SIG-M5 (cell line): ENCODE data around the gene GSTA1.
"Not testable (repeated sequence)": the region's sequence is repeated elsewhere in the genome, so short reads cannot be mapped to it uniquely, and the experiment has no call there.

Experiments
- DNase-seq: peaks from one replicate; lab custom pipeline; 2025; lab: John Stamatoyannopoulos, UW

The GSTA1 gene

GRCh38 chr6:52803668-52804255 is at the start of gene GSTA1:
Gene GSTA1 (minus strand): TSS chr6:52803816. CDS start chr6:52799267, 4,549 bp downstream.
- not testable (repeated sequence) for DNase-seq

DNA sequence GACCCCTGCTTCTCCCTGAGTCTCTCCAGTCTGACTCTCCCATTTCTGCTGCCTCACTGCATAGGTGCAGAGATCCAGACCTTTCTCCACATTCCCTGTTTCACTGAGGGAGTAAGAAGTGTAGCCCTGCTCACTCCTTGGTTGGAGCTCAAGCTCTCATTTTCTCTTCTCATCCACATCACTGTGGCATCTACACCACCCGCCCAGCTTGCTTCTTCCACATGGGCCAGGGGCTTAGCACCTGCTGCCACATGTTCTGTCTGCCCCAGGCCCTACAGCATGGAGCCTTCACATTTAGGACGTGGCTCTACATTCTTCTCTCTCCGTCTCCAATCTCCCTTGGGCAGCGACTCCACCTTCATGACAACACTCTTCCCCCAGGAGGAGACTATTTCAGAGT is 45.5 kb upstream of the GSTA1 start:
- no peak for DNase-seq

GRCh38 chr6:52846002-52846401 is 42.4 kb upstream of the GSTA1 start:
- no peak for DNase-seq

DNA sequence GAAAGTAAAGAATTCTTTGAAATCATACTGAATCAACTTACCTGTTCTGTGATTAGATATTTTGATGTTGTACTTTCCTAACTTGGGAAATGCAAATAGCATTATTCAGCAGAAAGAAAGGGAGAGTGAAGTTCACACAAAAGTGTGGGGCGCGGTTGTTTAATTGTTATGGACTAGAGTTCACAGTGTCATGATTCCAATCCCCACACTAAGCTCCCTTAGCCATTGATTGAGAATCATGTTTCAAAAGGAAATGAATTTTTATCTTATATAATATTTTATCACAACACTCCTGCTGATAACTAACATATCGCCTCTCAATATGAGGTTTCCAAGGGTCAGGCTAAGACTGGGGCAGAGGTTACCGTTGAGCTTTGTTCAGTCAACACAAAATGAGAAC is 40.0 kb upstream of the GSTA1 start:
- no peak for DNase-seq

- DNase-seq = no peak
Observed at GRCh38 chr6:52840763-52841585, 37.4 kb upstream of the GSTA1 start, which contains the start of gene GSTA5. Gene GSTA5 (minus strand): TSS chr6:52840813.

DNA sequence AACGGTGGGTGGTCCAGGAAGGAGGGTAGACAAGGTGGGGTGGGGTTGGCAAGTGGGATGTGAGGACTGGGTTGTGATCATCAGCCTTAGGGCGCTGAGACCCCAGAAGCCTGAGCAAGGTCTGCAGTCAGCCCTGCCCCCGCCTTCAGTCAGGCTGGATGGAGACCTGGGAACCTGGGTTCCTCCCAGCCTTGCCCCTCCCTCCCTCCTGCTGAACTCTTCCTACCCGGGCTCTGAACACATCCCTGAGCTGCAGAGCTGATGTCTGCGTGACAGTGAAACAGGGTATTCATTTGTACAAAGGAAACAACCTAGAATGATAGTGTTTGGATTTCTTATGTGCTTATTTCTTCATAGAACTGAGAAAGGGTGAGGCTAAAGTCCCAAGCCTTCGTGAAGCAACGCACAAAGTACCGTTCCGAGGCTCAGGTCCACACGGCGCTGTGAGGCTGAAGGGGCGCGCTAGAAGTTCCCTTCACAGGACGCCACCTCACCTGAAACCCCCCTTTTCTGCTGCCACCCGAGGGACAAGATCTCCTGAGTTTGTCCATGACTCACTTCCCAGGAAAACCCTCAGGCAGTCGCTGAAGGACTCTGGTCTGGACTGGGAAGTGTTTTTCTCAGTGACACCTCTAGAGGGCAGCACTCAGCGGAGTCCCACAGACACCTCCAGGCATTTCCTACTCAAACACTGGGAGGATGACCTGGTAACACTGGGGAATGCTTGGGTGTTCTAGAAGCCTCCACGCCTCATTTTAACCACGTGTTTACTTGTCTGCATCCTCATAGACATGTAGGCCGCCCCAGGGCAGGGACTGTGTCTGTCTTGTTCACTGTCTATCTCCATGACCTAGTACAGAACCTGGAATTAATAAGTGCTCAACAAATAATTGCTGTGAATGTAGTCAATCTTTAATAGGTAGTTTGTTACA is 35.8 kb upstream of the GSTA1 start:
- no peak for DNase-seq

DNA sequence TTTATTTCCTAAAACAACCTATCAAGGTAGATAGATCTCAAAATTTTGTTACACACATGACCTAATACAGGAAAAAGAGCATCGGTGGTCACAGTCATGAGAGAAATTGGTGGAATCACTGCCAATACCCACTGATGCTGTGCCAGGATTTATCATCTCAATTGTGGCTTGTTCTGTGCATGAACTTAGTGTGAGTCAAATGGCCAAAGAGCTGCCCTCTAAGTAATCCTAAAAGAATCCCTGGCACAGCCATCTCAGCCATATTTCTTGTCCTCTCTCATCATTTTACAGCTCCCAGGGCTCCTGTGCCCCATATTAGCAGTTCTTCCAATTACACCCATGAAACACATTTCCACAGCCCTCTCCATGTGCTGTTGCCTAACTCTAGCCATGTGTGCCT is 30.9 kb upstream of the GSTA1 start:
- DNase-seq = no peak

- DNase-seq = not testable (repeated sequence)
Observed at GRCh38 chr6:52830869-52831268, 27.3 kb upstream of the GSTA1 start.

DNA sequence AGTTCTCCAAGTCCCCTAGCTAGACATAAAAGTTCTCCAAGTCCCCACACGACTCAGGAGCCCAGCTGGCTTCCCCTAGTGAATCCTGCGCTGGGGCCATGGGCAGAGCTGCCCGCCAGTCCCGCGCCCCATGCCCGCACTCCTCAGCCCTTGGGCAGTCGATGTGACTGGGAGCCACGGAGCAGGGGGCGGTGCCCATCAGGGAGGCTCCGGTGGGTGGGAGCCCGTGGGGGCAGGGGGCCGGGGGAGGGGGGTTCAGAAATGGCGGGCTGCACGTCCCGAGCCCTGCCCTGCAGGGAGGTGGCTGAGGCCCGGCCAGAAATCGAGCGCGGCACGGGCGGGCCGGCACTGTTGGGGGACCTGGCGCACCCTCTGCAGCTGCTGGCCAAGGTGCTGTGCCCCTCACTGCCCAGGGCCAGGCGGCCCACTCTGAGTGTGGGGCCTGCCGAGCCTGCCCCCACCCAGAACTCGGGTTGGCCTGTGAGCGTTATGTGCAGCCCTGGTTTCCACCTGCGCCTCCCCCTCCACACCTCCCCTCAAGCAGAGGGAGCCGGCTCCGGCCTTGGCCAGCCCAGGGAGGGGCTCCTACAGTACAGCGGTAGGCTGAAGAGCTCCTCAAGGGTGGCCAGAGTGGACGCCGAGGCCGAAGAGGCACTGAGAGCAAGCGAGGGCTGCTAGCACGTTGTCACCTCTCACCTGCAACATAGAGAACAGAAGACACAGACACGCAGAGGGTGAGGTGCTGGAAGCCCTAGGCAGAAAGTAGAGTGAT is 25.6 kb upstream of the GSTA1 start:
- no peak for DNase-seq

DNA sequence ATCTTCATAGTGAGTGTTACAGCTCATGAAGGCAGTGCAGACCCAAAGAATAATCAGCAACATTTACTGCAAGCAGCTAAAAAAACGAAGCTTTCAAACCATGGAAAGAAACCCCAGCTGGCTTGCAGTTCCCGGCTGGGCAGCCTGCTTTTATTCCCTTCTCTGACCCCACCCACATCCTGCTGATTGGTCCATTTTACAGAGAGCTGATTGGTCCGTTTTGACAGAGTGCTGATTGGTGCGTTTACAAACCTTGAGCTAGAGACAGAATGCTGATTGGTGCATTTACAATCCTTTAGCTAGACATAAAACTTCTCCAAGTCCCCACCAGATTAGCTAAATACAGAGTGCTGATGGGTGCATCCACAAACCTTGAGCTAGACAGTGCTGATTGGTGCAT is 25.0 kb upstream of the GSTA1 start:
- not testable (repeated sequence) for DNase-seq

GRCh38 chr6:52827073-52827783 is 23.6 kb upstream of the GSTA1 start:
- DNase-seq = not testable (repeated sequence)

- no peak for DNase-seq
Observed at GRCh38 chr6:52826513-52826912, 22.9 kb upstream of the GSTA1 start.

GRCh38 chr6:52825900-52826459 is 22.4 kb upstream of the GSTA1 start:
- not testable (repeated sequence) for DNase-seq

- DNase-seq = not testable (repeated sequence)
Observed at GRCh38 chr6:52825270-52825793, 21.7 kb upstream of the GSTA1 start.

- DNase-seq = no peak
Observed at GRCh38 chr6:52821842-52822241, 18.2 kb upstream of the GSTA1 start.

DNA sequence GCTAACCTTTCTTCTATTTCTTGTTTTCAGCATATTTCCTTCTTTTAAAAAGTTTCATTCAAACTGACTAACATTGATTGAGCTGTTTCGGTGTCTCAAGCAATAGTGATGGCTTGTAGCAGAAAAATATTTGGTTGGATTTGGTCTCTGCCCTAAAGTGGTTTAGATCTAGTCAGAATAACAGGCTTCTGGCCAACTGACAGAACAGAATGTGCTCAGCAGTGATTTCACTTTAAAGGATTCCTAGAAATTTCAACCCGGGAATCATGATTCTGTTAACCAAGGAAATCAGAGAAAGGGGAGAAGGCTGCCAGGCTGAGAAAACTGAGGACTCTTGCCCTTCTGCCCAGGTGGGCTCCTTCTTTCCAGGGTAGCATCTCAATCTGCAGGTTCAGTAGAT is 16.6 kb upstream of the GSTA1 start:
- DNase-seq = no peak

DNA sequence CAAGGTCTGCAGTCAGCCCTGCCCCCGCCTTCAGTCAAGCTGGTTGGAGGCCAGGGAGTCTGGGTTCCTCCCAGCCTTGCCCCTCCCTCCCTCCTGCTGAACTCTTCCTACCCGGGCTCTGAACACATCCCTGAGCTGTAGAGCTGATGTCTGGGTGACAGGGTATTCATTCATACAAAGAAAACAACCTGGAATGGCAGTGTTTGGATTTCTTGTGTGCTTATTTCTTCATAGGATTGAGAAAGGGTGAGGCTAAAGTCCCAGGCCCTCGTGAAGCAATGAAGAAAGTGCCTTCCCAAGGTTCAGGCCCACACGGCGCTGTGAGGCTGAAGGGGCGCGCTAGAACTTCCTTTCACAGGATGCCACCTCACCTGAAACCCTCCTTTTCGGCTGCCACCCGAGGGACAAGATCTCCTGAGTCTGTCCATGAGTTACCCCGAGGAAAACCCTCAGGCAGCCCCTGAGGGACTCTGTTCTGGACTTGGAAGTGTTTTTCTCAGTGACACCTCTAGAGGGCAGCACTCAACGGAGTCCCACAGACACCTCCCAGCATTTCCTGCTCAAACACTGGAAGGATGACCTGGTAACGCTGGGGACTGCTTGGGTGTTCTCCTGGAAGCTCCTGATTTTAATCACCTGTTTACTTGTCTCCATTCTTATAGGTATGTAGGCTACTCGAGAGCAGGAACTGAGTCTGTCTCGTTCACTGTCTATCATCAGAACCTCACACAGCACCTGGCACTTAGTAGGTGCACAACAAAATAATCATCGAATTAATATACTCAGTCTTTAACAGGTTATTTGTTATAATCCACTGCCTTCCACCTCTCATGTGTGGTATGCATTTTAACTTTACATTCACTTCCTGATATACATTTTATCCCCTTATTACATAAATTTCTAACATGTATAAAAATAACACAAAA is 11.8 kb upstream of the GSTA1 start:
- no peak for DNase-seq

DNA sequence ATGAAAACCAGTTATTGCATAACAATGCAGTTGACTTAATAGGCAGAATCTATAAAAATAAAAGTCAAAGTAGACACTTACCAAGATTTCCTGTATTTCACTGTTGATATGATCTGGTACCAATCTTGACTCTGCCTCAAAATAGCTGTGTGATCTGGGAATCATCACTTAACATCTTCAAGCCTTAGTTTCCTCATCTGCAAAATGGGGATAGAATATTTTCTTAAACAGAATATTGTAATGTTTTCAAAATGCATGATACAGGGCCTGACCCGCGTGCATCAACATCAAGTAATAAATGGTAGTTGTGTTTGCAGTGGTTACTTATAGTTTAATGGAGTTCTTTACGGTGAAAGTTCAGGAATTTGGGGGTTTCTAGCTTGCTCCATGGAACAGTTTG is 10.9 kb upstream of the GSTA1 start:
- DNase-seq = not testable (repeated sequence)

DNA sequence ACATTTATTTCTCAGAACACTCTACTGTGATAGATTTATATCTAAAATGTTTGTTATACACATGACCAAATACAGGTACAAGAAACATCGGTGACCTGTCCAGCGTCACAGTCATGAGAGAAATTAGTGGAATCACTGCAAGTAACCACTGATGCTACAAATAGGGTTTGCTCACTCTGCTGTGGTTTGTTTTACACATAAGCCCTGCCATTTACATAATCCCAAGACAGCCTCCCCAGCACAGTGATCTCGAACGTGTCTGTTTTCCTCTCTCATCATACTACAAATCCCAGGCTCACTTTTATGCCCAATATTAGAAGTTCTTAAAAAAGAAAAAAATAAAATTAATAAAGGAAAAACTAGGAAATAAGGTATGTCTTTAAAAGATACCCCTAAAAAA is 6.2 kb upstream of the GSTA1 start:
- not testable (repeated sequence) for DNase-seq
